ENCODE results near the gene PRSS38.
A peak's percentile ranks its signal among the peaks of the same experiment; 100 is the strongest.

The PRSS38 gene

DNA sequence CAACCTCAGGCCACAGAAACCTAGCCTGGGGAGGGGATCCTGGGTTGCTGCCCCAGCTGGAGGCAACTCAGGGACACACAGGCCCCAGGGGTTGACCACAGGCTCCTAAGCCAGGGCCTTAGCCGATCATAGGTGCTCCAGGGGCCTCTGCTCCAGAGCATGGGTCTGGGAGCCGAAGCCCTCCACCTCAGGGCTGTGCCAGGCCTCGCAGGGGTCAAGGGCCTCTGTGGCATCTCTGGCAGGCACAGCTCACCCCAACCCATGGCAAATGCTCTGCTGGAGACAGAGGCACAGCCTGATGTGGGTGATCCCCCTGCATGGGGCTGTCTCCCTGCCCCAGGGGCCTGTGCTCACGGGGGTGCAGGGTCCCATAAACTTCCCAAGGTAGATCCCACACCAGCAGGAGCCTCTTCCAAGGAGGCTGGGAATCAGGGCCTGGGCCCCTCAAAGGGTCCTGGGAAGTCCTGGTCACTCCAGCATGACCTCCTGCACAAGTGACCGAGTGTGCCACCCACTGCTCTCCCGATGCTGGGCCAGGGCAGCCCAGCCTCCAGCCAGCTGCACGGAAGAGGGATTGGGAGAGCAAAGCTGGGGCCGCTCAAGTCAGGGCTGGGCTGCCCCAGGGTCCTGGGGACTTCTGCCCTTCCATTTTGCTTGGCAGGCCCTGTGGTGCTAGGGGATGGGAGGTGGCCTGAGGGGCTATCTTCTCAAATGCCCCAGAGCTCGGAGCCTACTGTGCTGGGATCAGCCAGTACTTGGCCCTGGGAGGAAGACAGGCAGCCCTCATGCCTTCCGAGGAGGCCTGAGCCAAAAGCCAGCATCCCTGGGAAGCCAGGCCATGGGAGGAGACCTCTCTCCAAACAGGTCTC lies 22.2 kb upstream of the PRSS38 start:
- DNase-seq (ENCODE audit: low read depth, low spot score) = no peak

DNA sequence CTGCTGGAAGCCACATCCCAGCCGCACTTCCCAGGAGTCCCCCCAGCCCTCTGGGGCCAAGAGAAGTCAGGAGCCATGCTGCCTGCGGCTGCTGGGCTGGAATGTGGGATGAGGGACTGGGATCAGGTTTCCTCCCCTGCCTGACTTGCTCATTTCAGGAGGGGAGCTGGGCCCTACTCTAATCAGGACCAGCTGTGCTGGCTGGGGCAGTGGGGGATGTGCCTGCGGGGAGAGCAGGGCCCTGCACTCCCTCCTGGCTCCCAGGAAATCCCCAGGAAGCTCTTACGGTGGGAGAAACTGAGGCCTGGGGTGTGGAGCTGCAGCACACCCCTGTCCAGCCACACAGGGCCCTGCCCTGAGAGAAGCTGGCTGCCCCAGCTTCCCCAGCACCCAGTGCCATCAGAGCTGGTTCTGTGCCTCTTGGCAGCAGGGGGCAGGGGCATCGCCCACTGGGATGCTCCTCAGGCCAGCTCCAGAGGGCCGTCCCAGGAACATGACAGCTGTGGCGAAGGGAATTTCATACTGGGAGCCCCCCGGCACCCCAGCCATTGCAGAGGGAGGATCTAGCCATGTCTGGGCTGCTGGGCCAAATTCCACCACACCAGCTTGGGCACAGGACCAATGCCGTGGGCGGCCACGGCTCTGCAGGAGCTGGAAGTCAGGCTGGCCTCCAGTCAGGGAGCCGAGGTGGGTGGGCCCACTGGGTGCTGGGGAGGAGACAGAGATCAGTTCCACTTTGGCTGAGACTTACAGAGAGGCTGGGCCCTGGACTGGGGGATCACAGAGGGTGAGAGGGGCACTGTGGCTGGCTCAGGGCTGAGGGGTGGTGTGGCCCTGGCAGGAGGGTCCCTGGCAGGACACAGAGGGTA lies 21.3 kb upstream of the PRSS38 start:
- peak; percentile 86 for DNase-seq (ENCODE audit: low read depth, low spot score)

DNA sequence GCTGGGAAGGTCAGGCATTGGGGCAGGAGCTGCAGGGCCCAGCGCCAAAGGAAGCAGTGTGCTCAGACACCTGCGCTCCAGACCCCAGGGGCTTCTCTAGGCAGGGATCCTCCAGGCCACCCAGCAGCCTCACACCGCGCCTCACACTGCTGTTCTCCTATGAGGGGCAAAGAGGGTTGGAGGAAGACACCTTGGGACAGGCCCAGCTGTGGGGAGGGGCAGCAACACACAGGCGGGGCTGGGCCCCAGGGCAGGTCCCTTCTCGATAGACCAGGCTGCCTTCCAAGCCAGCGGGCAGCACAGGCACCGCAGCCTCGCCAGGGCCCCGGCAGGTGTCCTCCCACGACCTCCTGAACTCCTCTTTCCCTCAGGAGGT lies 20.7 kb upstream of the PRSS38 start:
- no peak for DNase-seq (ENCODE audit: low read depth, low spot score)

DNA sequence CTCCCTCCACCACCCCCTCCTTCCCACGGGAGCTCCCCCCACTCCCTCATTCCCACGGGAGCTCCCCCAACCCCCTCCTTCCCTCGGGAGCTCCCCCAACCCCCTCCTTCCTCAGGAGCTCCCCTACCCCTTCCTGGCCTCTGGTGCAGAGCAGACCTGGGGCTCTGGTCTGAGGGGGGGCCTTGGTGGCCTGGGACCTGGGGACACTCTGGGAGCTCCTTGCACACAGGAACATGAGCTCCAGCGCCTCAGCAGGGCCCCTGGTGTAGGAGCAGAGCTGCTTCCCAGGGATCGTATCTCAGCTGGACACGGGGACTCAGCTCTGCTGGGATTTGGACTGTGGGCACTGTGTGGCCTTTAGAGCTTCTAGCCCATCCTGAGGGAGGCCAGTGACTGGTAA lies 19.7 kb upstream of the PRSS38 start:
- DNase-seq (ENCODE audit: low read depth, low spot score) = no peak

DNA sequence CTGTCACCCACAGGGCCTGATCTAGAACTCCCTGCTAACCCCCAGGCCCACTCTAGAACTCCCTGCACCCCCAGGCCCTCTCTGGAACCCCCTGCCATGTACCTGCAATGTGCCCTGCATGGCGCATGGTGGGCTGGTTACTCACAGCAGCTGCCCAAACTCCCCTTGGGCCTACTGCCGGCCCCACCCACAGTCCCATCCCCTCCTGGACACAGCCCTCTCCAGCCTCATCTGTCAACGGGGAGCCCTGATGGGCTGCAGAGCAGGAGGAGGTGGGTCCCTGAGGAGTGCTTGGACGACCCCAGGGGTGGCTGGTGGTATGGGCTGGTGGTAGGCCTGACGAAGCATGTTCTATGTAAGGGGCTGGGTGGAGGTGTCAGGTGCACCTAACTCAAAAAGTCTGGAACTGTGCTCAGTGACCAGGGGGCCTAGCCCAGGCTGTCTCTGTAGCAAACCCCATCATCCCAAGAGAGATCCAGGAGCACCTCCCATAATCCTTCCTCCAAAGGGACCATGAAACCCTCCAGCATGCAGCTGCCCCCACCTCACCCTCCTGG lies 19.0 kb upstream of the PRSS38 start:
- DNase-seq (ENCODE audit: low read depth, low spot score) = no peak

DNA sequence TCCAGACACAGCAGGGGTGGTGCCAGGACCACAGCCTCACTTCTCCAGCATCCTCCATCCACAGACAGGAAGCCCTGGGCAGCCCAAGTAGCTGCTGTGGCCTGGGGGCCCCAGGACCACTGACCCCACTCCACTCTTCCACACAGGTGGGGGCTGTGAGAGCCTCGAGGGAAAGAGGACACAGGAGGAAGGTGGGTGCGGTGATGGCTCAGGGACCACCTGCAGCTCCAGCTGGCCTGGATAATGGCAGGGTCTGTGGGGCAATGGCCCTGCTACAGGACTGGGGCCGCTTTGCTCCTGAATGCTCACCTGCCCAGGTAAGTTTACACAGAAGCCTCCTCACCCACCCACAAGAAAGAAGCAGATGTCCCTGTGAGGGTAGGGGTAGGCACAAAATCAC lies 18.3 kb upstream of the PRSS38 start:
- DNase-seq (ENCODE audit: low read depth, low spot score) = no peak

DNA sequence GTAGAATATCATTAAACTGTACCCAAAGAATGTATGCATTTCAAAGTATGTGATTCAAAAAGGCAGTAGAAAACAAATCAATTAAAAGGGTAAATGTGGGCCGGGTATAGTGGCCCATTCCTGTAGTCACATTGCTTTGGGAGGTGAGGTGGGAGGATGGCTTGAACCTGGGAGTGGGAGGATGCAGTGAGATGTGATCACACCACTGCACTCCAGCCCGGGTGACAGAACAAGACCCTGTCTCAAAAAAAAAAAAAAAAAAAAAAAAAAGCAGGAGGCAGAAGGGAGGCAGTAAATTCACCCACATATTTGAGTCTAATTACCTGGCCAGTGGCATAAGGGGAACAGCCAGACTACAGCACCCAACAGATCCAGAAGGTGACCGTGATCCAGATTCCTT lies 17.9 kb upstream of the PRSS38 start:
- no peak for DNase-seq (ENCODE audit: low read depth, low spot score)

DNA sequence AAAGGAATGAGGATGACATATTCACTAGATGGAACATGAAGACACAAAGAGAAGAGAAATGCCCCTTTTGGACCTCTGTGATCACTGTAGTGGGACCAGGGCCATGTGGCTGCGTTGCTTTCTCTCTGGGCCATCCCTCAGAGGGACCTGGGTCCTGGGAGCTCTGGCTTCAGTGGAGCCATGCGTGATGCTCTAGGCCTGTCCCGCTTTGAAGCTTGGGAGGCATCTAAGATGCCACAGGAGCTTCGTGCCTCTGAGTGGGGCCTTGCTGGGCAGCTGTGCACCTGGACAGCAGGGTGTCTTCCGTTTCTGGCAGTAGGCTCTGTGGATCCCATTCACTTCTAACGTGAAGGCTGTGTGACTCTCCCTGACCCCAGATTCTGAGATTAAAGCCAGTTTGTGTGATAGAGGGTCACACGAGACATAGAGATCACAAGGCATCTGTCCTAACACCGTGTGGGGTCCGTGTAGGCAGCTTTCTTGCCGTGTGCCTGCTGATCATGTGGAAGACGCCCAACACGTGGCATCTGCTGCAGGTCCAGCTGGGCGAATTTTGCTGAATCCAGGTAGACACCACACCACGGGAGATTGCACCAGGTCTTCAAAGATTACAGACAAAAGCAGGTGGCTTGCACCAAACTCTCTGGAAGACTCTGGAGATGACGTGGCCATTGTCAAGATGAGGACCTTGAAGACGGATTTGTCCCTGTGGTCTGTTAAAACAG lies 17.2 kb upstream of the PRSS38 start:
- no peak for DNase-seq (ENCODE audit: low read depth, low spot score)

DNA sequence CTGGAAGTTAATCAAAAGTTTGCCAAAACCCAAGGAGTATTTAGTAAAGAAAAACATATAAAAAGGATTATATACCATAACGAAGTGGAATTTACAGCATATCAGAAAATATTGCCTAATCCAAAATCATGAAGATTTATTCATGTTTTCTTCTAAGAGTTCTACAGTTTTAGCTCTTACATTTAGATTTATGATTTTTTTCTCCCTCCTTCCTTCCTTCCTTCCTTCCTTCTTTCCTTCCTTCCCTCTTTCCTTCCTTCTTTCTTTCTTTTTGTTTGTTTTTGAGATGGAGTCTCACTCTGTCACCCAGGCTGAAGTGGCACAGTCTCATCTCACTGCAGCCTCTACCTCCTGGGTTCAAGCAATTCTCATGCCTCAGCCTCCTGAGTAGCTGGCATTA lies 15.7 kb upstream of the PRSS38 start:
- DNase-seq (ENCODE audit: low read depth, low spot score) = no peak

DNA sequence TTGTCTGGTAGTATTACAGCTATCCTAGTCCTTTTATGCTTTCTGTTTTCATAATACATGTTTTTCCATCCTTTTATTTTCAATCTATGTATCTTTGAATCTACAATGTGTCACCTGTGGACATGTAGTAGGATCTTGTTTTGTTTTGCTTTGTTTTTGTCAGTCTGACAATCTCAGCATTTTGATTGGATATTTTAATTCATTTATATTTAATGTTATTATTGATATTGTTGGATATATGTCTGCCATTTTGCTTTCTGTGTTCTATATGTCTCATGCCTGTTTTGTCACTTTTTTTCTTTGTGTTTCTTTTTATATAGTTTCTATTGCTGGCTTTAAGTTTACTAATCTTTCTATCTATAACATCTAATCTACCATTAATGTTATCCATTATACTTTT lies 11.5 kb upstream of the PRSS38 start:
- DNase-seq (ENCODE audit: low read depth, low spot score) = no peak

DNA sequence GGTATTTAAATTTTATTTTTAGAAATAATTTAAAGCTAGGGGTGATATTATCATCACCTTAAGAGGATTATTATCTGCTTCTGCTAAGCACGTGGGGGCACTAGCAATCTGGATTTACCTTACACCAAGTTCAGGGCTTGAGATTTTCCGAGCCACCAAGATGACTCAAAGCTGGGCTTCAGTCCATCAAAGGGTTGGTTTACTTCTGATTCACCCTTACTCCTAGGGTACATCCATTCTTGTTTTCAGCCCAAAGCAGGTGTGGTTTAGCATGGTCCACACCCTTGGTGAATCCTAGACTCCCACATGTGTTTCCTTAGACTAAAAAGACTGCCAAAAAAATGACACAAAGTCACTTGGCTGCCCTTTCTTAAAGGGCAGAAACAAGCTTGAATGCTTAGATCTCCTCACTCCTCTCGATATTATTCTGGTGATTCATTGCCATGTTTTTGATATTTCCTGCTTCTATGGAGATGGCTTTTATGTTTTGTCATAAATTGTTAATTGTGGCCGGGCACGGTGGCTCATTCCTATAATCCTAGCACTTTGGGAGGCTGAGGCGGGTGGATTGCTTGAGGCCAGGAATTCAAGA lies 9.8 kb upstream of the PRSS38 start:
- no peak for DNase-seq (ENCODE audit: low read depth, low spot score)

DNA sequence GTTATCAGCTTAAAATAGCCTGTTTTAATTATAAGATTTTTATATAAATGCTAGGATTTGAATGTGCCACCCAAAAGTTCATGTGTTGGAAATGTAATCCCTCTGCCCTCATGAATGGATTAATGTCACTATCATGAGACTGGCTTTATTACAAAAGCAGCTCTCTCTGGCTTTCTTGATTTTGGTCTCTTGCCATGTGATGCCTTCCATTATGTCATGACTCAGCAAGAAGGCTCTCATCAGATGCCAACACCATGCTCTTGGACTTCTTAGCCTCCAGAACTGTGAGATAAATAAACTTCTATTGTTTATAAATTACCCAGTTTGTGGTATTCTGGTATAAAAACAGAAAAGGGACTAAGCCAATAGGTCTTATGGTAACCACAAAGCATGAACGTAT lies 6.9 kb upstream of the PRSS38 start:
- DNase-seq (ENCODE audit: low read depth, low spot score) = no peak

DNA sequence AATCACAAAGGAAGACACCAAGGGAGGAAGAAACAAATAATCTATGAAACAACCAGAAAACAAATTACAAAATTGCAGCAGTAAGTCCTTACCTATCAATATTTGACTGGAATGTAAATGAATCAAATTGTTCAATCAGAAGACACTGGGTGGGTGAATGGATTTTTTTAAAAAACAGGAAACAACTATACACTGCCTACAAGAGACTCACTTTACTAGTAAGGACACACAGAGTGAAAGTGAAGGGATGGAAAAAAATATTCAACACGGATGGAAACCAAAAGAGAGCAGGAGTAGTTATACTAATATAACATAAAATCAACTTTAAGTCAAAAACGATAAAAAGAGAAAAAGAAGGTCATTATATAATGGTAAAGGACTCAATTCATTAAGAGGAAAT lies 6.4 kb upstream of the PRSS38 start:
- no peak for DNase-seq (ENCODE audit: low read depth, low spot score)

DNA sequence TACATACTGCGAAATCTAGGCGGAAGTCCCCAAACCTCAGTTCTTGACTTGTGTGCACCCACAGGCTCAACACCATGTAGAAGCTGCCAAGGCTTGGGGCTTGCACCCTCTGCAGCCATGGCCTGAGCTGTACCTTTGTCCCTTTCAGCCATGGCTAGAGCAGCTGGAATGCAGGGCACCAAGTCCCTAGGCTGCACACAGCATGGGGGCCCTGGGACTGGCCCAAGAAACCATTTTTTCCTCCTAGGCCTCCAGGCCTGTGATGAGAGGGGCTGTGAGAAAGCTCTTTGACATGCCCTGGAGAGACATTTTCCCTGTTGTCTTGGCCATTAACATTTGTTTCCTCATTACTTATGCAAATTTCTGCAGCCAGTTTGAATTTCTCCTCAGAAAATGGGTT lies 1.5 kb upstream of the PRSS38 start:
- DNase-seq (ENCODE audit: low read depth, low spot score) = no peak

DNA sequence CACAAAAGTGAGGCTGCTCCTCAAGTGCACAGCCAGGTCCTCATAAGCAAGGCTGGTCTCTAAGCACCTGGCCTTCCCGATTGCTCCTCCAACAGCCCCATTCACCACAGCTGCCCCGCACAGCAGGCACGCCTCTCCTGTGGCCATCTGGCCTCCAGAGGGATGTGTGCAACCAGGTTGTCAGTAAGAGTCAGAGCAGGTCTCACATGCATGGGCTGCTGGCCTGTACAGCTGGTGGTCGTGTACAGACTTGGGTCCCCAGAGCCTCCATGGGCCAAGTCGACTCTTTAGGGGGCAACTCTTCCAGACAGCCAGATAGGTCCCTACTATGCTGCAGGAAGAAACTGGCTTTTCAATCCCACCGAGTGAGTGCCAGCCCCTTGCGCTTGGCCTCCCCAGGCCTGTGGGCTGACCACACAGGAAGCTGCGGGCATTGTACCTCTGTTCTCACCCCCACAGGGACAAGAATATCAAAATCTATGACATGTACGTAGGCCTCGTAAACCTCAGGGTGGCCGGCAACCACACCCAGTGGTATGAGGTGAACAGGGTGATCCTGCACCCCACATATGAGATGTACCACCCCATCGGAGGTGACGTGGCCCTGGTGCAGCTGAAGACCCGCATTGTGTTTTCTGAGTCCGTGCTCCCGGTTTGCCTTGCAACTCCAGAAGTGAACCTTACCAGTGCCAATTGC lies 1.4 kb downstream of the PRSS38 start:
- DNase-seq (ENCODE audit: low read depth, low spot score) = no peak

DNA sequence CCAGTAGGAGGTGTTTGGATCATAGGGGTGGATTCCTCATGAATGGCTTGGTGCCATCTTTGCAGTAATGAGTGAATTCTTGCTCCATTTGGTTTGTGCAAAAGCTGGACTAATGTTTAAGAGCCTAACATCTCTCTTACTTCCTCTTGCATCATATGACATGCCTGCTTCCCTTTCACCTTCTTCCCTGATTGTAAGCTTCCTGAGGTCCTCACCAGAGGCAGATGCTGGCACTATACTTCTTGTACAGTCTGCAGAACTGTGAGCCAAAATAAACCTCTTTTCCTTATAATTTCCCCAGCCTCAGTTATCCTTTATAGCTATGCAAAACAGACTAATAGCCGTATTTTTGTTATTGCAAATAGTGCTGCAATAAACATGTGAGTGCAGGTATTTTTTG lies 8.1 kb downstream of the PRSS38 start:
- DNase-seq (ENCODE audit: low read depth, low spot score) = no peak

DNA sequence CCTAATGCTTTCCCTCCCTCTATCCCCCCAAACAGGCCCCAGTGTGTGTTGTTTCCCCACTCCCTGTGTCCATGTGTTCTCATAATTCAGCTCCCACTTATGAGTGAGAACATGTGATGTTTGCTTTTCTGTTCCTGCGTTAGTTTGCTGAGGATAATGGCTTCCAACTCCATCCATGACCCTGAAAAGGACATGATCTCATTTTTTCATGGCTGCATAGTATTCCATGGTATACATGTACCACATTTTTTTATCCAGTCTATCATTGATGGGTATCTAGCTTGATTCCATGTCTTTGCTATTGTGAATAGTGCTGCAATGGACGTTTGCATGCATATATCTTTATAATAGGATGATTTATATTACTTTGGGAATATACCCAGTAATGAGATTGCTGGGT lies 8.7 kb downstream of the PRSS38 start:
- no peak for DNase-seq (ENCODE audit: low read depth, low spot score)

DNA sequence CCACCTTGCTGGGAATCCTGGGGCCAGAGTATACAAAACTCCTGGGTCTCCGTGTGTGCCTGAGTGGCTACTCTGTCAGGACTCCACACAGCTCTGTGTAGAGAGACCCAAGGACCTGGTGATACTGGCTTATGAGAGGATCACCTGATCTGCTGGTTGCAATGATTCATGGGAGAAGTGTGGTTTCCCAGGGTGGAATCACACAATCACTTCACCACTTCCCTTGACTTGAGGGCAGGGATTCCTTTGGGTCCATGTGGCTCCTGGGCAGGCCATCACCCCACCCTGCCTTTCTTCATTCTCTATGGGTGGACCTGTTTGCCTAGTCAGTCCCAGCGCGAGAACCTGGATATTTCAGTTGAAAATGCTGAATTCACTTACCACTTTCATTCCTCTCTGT lies 13.3 kb downstream of the PRSS38 start:
- no peak for DNase-seq (ENCODE audit: low read depth, low spot score)

DNA sequence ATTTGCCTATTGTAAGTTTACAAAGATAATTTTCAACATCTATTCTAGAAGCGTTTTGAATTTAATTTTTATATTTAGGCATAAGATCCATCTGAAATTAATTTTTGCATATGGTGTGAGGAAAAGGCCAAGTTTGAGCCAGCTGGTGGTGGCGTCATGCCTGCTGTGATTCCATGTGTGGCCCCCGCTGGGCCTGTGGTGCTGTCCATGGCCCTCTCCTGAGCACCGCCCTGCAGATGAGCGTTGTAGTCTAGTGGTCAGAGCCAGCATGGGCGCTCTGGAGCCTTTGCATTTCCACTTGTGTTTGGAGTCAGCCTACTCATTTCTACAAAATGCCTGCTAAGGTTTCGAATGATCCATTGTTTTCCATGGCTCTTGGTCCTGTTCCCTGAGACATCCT lies 22.7 kb downstream of the PRSS38 start:
- no peak for DNase-seq (ENCODE audit: low read depth, low spot score)

DNA sequence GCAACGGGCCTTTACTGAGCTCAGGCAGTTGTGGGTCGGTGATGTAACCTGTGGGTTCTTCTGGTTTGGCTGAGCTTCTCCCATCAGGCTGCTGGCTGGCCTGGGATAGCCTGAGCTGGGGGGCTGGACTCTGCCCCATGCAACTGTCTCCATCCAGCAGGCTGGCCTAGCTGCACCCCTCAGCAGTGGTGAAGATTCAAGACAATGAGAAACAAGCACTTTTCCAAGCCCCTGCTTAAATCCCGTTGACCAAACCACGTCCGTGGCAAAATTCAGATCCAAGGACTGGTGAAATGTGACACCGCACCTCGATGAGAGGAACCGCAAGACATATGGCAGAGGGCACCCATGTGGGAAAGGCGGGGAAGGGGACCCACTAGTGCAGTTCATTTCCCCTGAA lies 25.6 kb downstream of the PRSS38 start:
- DNase-seq (ENCODE audit: low read depth, low spot score) = no peak

Data from brain pericyte (primary cell).